Type B pancreatic cell (in vitro differentiated cells): ENCODE measurements around the gene HOXA13. TPM values are rescaled to one million over a fixed set of nuclear protein-coding genes. Genes with fewer than 3 reads are reported as not detected.

Experiments used
- DNase-seq: peaks from one replicate; pipeline ENCODE4 v3.0.0; 2021; ENCODE audit warnings: mixed read lengths; ENCODE audit not compliant: unreplicated experiment; ENCODE audit errors: extremely low spot score
- H3K27ac Mint-ChIP-seq: 2 replicates; pipeline ENCODE4 v1.8.0; 2021; ENCODE audit warnings: mild to moderate bottlenecking, mixed read lengths
- H3K27me3 Mint-ChIP-seq: 2 replicates; pipeline ENCODE4 v1.8.0; 2021; ENCODE audit warnings: mixed read lengths
- H3K36me3 Mint-ChIP-seq: 2 replicates; pipeline ENCODE4 v1.8.0; 2021; ENCODE audit warnings: mixed read lengths
- H3K4me1 Mint-ChIP-seq: one replicate; pipeline ENCODE4 v1.8.0; 2021; ENCODE audit warnings: mixed read lengths; ENCODE audit not compliant: unreplicated experiment
- H3K4me3 Mint-ChIP-seq: 2 replicates; pipeline ENCODE4 v1.8.0; 2021; ENCODE audit warnings: mild to moderate bottlenecking, mixed read lengths
- H3K9me3 Mint-ChIP-seq: 2 replicates; pipeline ENCODE4 v1.8.0; 2021; ENCODE audit warnings: mixed read lengths
- CTCF ChIP-seq: fragments of 200-600 bp; sonication (generic); conservative IDR thresholded peaks from 2 replicates; pipeline ENCODE4 v1.5.0; 2021; ENCODE audit warnings: antibody characterized with exemption, mild to moderate bottlenecking
- total RNA-seq: library from RNA; stranded (reverse); gene quantifications from 2 replicates; pipeline ENCODE4 v1.2.1, GENCODE V29; 2021; ENCODE audit warnings: low replicate concordance

HOXA13 gene
- total RNA-seq, 1 donor from 2014 or later: 0.75 TPM

DNA sequence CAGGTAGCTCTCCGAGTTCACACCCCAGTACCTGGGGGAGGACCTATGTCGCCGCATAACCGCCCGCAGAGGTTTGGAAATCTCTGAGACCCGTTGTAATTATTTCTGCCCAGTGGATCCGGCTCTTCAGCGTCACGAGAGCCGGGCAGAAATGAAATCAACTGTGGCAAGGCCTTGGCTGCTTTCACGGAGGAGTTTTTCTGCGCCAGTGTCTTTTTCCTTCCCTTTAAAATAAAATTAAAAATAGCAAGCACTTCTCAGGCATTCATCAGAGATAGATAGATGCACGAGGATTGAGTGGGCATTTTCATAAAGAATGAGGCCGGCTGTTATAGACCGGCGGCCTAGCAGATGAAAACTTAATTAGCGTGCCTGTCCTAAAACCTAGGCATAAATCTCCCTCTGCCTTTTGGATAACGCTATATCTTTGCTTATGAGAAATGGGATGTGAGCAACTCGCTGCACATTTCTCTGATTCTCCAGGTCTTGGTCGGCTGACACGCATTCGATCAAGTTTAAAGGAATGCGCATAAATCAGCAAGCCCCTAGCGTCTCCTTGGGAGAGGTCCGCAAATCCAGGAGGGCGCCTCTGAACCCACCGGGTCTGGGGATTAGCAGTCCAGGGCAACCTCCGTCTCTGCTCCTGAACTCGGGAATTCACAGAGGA is 6.4 kb downstream of the HOXA13 start:
- Mint-ChIP-seq H3K27ac (no peak overlapping the region), H3K4me1 (peaks cover 3% of the 10 kb centered on the region), H3K27me3 (peaks cover 98% of the 10 kb centered on the region), H3K9me3 (no peaks in the 10 kb centered on the region), H3K36me3 (no peaks in the 10 kb centered on the region), H3K4me3 (peak overlapping the region; percentile 59)
- TF ChIP-seq CTCF: no peak
- peak; percentile 51 for DNase-seq

DNA sequence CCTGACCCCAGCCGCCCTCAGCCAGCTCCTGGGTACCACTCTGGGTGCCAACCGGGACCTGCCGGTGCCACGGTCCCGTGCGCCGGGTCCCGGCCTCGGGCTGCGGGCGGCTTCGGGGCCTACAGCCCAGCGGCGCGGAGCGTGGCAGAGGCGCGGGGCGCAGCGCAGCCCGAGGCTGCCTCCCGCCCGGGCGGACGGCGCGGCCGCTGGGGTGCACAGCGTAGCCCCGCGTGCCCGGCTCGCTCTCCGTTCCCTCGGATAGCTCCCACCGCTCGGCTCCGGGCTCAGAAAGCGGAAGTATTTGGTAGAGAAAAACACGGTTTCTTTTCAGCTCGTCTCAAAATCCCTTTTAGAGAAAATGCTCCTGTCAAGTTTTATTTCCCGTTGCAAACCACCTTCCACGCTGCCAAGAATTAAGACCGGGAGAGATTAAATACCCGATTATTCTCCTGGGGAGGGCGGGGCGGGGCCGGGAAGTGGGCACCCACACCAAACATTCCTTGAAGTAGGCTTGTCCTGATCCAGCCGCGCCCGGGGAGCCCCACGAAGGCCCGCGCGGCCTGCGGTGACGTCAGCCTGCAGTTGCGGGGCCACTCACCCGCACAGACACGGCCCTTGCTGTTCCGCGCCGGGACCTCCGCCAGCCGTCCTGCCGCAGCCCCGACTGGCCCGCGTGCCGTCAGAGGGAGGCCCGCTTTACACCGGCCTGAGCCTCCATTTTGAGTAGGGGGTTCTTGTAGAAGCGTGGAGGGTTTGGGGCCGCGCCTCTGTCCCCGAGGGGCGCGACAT is 7.2 kb downstream of the HOXA13 start:
- TF ChIP-seq CTCF: no peak
- H3K4me3 Mint-ChIP-seq: peak overlapping the region; percentile 66
- H3K9me3 Mint-ChIP-seq: no peaks in the 10 kb centered on the region
- no peaks in the 10 kb centered on the region for H3K36me3 Mint-ChIP-seq
- H3K27me3 Mint-ChIP-seq: peaks cover 98% of the 10 kb centered on the region
- DNase-seq: peak; percentile 70
- no peak overlapping the region for H3K27ac Mint-ChIP-seq
- peaks cover 7% of the 10 kb centered on the region for H3K4me1 Mint-ChIP-seq

GRCh38 chr7:27191833-27192545 is 7.9 kb downstream of the HOXA13 start:
- Mint-ChIP-seq H3K27me3 (peaks cover 98% of the 10 kb centered on the region), H3K4me3 (peak overlapping the region; percentile 36), H3K36me3 (no peaks in the 10 kb centered on the region), H3K4me1 (peaks cover 7% of the 10 kb centered on the region), H3K9me3 (no peaks in the 10 kb centered on the region), H3K27ac (no peak overlapping the region)
- TF ChIP-seq CTCF: no peak
- no peak for DNase-seq

DNA sequence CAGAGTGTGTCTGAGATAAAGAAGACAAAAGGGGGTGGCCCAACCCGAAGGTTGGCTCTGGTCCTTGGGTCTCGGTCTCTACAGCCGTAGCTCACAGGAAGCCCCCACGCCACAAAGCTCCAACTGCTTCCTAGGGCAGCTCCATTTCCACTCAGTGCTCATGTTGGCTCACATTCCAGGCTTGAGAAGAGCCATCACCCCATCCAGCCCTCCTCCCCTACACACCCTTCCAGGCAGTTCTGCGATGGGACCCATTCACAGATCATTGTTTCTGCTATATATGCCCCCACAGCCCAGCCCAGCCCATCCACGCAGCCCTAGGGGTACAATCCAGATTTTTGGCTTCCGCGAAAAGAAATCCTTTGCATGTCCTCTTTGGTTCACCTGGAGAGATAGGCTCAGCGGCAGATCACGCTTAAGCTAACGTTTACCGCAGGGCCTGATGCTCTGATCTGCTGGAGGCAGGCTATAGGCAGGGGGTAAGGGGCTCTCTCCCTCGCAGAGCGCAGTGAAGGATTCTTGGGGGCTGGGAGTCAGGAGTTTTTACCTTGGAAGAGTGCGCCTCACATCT is 8.6 kb downstream of the HOXA13 start:
- Mint-ChIP-seq H3K9me3 (no peaks in the 10 kb centered on the region), H3K4me1 (peaks cover 7% of the 10 kb centered on the region), H3K4me3 (no peak overlapping the region), H3K27me3 (peaks cover 98% of the 10 kb centered on the region), H3K36me3 (no peaks in the 10 kb centered on the region), H3K27ac (no peak overlapping the region)
- TF ChIP-seq CTCF: no peak
- no peak for DNase-seq

DNA sequence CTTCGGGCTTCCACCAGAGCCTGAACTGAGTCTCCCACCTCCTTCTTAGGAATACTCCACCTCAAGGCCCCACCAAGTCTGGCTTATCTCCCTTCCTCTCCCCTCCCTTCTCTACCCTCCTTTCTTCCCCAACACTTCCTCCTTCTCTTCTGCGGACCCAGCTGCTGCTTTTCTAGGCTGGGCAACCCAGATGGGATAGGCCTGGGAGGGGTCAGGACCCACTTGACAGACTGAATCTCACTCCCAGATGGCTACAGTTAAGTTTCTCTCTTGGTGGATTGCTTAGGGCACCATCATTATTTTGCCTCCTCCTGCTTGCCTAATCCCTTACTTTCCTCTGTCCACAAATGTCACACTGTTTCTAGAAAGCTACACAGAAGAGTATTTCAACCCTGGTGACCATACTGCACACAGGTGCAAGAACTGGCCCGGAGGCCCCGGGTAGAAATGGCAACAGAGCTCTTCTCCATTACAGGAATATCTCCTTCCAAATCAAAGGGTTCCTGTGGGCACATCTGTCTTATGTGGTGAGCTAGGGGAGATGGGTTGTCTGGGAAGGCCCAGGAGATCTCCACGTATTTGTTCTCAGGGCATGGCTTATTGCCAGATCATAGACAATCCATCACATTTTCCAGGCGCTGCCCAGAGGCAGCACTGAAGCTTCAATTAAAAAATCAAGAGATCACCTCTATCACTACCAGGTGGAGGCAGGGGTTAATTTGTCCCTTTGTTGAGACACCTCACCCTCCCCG is 9.7 kb downstream of the HOXA13 start:
- Mint-ChIP-seq H3K27ac (no peak overlapping the region), H3K4me3 (peak overlapping the region; percentile 10), H3K9me3 (no peaks in the 10 kb centered on the region), H3K36me3 (no peaks in the 10 kb centered on the region), H3K27me3 (peaks cover 98% of the 10 kb centered on the region), H3K4me1 (peaks cover 11% of the 10 kb centered on the region)
- no peak for TF ChIP-seq CTCF
- no peak for DNase-seq
